K562 (cell line): ENCODE data around the gene UBQLN3. TPM values are rescaled to one million over a fixed set of nuclear protein-coding genes. Genes with fewer than 3 reads are reported as not detected.
A peak's percentile ranks its signal among the peaks of the same experiment; 100 is the strongest.

Source experiments
- EP300 ChIP-seq: IDR thresholded peaks from 2 replicates; pipeline ENCODE4 v1.6.1; 2012; ENCODE audit warnings: low read length, improper control_type of control experiment
- FOXK2 ChIP-seq, 2 experiments: fragments of 450-650 bp; IDR thresholded peaks in 1 of 2; conservative IDR thresholded peaks in 1 of 2; 2 replicates each; pipeline ENCODE4 v1.6.1; 2016; ENCODE audit warnings: low read depth in 2 of 2, mild to moderate bottlenecking in 1 of 2
- HMGXB4 ChIP-seq: sonication (generic); formaldehyde crosslinking; IDR thresholded peaks from 2 replicates; pipeline ENCODE4 v1.8.1; 2023; ENCODE audit warnings: mild to moderate bottlenecking, missing genetic modification reagents
- HSF4 ChIP-seq: fragments of 250-450 bp; sonication (Bioruptor Pico); IDR thresholded peaks from 2 replicates; pipeline ENCODE4 v2.1.2; 2022; ENCODE audit warnings: mild to moderate bottlenecking, moderate library complexity, borderline replicate concordance
- KLF16 ChIP-seq: IDR thresholded peaks from 2 replicates; pipeline ENCODE4 v1.6.1; 2016; ENCODE audit warnings: antibody characterized with exemption
- MAX ChIP-seq: sonication (generic); formaldehyde crosslinking; IDR thresholded peaks from 2 replicates; pipeline ENCODE4 v1.9.0; 2022; ENCODE audit warnings: mild to moderate bottlenecking, missing genetic modification reagents
- POU5F1 ChIP-seq: fragments of 150-350 bp; IDR thresholded peaks from 2 replicates; pipeline ENCODE4 v1.6.1; 2014; ENCODE audit warnings: borderline replicate concordance, low read length, low read depth, mild to moderate bottlenecking; ENCODE audit not compliant: partially characterized antibody
- RNF2 ChIP-seq: sonication (generic); IDR thresholded peaks from 2 replicates; pipeline ENCODE4 v1.6.1; 2016
- SMAD4 ChIP-seq: fragments of 250-450 bp; sonication (Bioruptor Pico); conservative IDR thresholded peaks from 2 replicates; pipeline ENCODE4 v1.8.0; 2021; ENCODE audit warnings: inconsistent platforms, mild to moderate bottlenecking, moderate library complexity
- TAF9B ChIP-seq: fragments of 450-650 bp; IDR thresholded peaks from 2 replicates; pipeline ENCODE4 v1.6.1; 2018; ENCODE audit warnings: mild to moderate bottlenecking; ENCODE audit not compliant: partially characterized antibody
- U2AF1 ChIP-seq: fragments of 200-400 bp; formaldehyde crosslinking; optimal IDR thresholded peaks from 2 replicates; pipeline ENCODE3; 2017; ENCODE audit warnings: mild to moderate bottlenecking, low read depth, low read length, moderate library complexity
- ZBTB33 ChIP-seq: sonication (generic); formaldehyde crosslinking; IDR thresholded peaks from 2 replicates; pipeline ENCODE4 v1.8.1; 2023; ENCODE audit warnings: mild to moderate bottlenecking, missing genetic modification reagents
- ZNF24 ChIP-seq: fragments of 450-650 bp; IDR thresholded peaks from 2 replicates; pipeline ENCODE4 v1.6.1; 2016
- ZNF445 ChIP-seq: fragments of 250-450 bp; sonication (Bioruptor Pico); IDR thresholded peaks from 2 replicates; pipeline ENCODE4 v1.4.0; 2020; ENCODE audit warnings: low read depth, mild to moderate bottlenecking, moderate library complexity
- polyA plus RNA-seq, 8 experiments: library from polyadenylated mRNA; depleted of rRNA in 4 of 8; stranded (reverse) in 5 of 8; unstranded in 3 of 8; fragments of >200 nt; fragmentation: Nextera tagmentation in 2 of 8; fragmentation: Illumina TruSeq in 1 of 8; extraction: Ambion mirVana in 2 of 8; extraction: Trizol in 1 of 8; gene quantifications; 2 replicates each; pipeline versions ENCODE4 v1.2.1 to v1.2.3, GENCODE V29; 2011 to 2014; ENCODE audit warnings: inconsistent platforms in 1 of 8, missing spikeins in 1 of 8
- total RNA-seq, 7 experiments: library from RNA; depleted of rRNA in 6 of 7; stranded (reverse); fragments of >200 nt in 6 of 7; fragmentation: Illumina TruSeq in 2 of 7; extraction: Trizol in 2 of 7; gene quantifications; 2 replicates each; pipeline versions ENCODE4 v1.2.1 to v1.2.3, GENCODE V29; 2011 to 2021; ENCODE audit warnings: low replicate concordance in 1 of 7
- TF ChIP-seq, protein P1 (sequence below): sonication (generic); IDR thresholded peaks from 2 replicates; pipeline ENCODE4 v1.6.1; 2016
- TF ChIP-seq, protein P2 (sequence below): fragments of 250-450 bp; sonication (Bioruptor Pico); IDR thresholded peaks from 2 replicates; pipeline ENCODE4 v1.4.0; 2020

The UBQLN3 gene
- total and polyA plus RNA-seq, 9 of the 15 experiments (the other 6 are each of a cell fraction or from before 2014, with no cell fraction given): 0.01 to 0.27 TPM; not detected in 7

GRCh38 chr11:5522308-5522707 lies 12.6 kb upstream of the UBQLN3 start (continued):
- TF ChIP-seq HMGXB4 (no peak), ZNF445 (CRISPR knock-in tag) (no peak), ZNF24 (no peak), MAX (CRISPR knock-in tag) (peak; percentile 34; the same call in 1 of the 2 replicates), ZBTB33 (CRISPR knock-in tag) (no peak), TAF9B (no peak), SMAD4 (CRISPR knock-in tag) (no peak), HSF4 (no peak), FOXK2 (conservative IDR thresholded peaks at IDR 0.05 in 1 of 2, IDR thresholded peaks at IDR 0.05 in 1 of 2; ENCODE audit: low read depth in 2 of 2) (peak in 1 of 2 experiments; percentile 51; a peak in 2 of 4 replicates), RNF2 (no peak), KLF16 (no peak), EP300 (no peak), POU5F1 (no peak), U2AF1 (no peak)
- TF ChIP-seq, protein P1, sequence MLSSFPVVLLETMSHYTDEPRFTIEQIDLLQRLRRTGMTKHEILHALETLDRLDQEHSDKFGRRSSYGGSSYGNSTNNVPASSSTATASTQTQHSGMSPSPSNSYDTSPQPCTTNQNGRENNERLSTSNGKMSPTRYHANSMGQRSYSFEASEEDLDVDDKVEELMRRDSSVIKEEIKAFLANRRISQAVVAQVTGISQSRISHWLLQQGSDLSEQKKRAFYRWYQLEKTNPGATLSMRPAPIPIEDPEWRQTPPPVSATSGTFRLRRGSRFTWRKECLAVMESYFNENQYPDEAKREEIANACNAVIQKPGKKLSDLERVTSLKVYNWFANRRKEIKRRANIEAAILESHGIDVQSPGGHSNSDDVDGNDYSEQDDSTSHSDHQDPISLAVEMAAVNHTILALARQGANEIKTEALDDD: no peak
- TF ChIP-seq, protein P2, sequence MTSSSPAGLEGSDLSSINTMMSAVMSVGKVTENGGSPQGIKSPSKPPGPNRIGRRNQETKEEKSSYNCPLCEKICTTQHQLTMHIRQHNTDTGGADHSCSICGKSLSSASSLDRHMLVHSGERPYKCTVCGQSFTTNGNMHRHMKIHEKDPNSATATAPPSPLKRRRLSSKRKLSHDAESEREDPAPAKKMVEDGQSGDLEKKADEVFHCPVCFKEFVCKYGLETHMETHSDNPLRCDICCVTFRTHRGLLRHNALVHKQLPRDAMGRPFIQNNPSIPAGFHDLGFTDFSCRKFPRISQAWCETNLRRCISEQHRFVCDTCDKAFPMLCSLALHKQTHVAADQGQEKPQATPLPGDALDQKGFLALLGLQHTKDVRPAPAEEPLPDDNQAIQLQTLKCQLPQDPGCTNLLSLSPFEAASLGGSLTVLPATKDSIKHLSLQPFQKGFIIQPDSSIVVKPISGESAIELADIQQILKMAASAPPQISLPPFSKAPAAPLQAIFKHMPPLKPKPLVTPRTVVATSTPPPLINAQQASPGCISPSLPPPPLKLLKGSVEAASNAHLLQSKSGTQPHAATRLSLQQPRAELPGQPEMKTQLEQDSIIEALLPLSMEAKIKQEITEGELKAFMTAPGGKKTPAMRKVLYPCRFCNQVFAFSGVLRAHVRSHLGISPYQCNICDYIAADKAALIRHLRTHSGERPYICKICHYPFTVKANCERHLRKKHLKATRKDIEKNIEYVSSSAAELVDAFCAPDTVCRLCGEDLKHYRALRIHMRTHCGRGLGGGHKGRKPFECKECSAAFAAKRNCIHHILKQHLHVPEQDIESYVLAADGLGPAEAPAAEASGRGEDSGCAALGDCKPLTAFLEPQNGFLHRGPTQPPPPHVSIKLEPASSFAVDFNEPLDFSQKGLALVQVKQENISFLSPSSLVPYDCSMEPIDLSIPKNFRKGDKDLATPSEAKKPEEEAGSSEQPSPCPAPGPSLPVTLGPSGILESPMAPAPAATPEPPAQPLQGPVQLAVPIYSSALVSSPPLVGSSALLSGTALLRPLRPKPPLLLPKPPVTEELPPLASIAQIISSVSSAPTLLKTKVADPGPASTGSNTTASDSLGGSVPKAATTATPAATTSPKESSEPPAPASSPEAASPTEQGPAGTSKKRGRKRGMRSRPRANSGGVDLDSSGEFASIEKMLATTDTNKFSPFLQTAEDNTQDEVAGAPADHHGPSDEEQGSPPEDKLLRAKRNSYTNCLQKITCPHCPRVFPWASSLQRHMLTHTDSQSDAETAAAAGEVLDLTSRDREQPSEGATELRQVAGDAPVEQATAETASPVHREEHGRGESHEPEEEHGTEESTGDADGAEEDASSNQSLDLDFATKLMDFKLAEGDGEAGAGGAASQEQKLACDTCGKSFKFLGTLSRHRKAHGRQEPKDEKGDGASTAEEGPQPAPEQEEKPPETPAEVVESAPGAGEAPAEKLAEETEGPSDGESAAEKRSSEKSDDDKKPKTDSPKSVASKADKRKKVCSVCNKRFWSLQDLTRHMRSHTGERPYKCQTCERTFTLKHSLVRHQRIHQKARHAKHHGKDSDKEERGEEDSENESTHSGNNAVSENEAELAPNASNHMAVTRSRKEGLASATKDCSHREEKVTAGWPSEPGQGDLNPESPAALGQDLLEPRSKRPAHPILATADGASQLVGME: no peak
